ENCODE data around the gene PRRT1.
A peak's percentile ranks its signal among the peaks of the same experiment; 100 is the strongest.
"Not testable (repeated sequence)": the region's sequence is repeated elsewhere in the genome, so short reads cannot be mapped to it uniquely, and the experiment has no call there.

Gene PRRT1

DNA sequence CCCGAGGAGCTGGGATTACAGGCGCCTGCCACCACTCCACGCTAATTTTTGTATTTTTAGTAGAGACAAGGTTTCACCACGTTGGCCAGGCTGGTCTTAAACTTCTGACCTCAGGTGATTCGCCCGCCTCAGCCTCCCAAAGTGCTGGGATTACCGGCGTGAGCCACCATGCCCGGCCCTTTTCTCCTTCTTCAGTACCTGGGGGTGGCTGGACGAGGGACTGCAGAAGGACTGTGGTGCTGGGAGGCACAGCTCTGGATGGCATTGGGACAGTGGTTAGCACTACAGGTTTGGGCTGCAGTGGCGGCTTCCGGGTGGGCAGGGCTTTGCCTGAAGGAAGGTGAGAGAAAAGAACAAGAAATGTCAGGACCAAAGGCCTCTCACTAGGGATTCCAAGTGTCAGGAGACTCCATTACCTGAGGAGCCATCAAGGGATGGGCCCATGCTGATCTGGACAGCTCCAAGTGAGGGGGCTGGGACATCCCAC, 31.1 kb downstream of the PRRT1 start:
- DNase-seq (ENCODE audit: low read depth): no peak

DNA sequence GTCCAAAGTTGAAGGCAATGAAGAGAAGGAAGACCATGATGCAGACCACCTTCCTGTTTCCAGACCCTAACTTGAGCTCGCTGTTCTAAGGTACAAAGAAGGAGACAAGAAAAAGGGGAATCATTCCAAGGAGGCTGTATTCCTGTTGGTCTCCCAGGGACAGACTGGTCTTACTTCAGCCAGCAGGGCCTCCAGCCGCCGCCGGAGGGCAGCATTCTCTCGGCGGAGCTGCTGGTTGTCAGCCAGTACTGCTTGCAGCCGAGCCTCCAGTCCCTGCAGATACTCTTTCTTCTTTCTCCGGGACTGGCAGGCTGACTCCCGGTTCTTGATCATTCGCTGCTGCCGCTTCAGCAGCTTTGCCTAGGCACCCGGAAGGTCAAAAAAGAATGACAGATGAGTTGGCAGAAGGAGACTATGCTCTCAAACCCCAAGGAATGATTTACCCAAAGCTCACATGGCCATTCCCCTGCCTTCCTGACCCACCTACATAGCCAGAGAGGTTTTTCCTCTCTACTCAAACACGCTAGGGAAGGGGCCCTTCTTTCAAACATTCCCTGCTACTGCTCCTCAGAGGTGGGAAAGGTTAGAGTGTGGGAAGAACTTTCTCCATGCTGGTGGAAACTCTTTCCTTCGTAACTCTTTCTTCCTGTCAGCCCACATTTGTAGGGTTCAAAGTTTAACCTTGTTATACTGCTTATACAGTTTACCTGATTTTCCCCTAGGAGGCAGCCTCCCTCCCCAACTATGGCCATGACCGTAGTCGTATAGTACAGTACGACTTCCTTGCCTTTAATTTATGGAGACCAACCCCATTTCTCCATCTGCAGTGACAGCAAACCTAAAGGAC, 32.7 kb downstream of the PRRT1 start:
- peak; percentile 17 for DNase-seq (ENCODE audit: low read depth)

DNA sequence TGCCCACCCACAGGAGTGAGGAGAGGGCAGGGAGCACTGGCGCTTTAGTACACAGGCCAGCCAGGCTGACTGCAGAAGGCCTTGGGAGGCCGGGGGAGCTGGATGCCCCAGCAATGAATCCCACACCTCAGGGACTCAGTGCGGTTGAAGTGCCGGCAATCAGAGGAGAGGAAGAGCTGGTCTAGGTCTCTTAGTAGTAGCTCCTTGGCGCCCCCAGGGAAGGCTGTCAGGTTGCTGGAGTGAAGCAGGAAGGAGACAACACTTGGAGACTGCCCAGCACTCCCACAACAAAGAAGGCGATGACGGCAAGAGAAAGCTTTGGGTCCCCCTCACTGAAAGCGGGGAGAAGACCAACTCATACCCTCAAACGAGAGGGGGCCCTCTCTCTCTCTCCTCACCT, 34.3 kb downstream of the PRRT1 start:
- no peak for DNase-seq (ENCODE audit: low read depth)

DNA sequence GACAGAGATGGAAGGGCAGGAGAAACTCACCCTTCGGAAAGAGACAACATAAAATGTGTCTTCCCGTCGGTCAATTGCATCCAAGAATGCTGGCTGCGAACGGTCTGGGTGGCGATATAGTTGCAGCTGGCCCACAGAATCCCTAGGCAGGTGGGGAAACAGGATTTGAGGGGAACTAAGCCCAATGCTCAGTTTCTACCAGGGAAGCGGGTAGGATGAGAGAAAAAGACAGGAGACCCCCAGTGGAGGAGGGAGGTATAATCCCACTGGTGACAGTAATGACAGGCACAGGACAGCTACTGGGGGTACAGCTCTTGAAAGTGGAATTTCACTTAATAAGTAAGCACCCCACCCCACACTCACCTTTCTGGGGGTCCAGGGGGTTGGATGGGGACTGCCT, 35.1 kb downstream of the PRRT1 start:
- no peak for DNase-seq (ENCODE audit: low read depth)

DNA sequence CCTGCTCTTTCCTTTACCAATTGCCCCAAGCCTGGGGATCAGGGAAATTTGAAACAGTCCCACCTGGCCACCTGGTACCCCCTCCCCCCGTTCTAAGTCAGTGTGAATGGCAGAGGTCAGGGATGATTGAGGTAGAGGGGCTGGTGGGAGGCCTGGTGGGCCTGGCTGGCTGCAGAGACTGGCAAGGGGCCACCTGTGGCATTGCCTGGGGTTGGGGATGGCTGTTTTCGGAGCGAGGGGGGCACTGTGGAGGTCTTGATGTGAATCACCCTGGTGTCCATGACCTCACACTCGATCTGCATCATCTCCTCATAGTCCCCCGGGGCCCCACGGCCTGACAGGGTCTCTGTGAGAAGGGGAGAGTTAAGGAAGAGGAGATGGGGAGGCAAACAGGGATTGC, 36.1 kb downstream of the PRRT1 start:
- no peak for DNase-seq (ENCODE audit: low read depth)

DNA sequence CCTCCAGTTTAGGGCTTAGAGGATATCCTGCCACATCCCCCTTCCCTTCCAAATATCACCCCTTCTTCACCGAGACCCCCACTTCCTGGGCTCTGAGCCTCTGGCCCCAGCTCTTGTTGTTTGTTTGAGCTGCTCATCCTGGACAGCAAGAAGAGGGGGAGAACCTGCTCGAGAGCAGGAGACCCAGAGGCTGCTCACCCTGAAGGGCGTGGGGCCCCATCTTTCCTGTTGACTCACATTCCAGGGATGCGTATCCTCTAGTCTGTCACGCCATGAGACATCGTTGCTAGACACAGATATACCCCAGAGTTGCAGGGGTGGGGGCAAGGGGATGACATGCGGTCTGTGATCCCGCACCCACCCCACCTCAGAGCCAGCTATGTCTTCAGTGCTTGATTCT, 36.9 kb downstream of the PRRT1 start:
- no peak for DNase-seq (ENCODE audit: low read depth)

DNA sequence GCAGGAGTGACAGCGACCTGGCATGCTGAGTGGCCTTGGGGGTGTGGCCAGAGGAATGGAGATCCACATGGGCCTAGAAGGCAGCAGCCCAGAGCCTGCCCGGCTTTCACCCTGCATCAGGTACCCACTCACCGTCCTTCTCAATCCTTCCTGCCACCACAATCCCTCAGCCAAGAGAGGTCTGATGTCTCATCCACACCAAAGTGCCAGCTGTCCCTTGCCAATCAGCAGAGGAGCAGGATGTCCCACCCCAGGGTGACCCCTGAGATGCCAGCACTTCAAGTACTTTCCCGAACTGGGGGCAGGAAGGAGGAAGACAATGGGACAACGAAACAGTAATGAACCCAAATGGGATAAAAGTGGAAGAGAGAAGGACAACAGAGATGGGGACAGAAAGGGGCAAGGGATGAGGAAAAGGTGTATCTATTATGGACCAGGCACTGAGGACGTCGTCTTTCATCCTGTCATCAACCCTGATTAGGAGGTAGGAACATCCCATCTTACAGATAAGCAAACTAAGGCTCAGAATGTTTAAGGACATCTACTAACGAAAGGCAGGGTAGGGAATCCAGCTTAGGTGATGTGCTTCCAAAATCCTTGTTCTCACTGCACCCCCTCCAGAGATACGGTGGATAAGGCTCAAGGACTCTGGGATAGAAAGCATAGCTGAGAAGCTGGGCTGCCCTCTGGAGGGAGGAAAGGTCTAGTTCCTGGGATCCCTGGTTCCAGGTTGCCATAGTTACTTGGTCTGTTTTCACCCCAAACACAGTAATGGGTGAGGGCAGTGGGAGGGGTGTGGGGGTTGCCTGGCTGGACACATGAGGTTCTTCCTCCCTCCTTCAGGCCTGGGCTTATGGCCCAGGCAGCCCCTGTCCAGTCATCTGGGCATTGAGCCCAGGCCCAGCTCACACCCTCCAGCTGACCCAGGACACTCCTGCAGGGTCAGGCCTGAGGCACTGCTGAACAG, 38.1 kb downstream of the PRRT1 start:
- DNase-seq (ENCODE audit: low read depth): no peak

DNA sequence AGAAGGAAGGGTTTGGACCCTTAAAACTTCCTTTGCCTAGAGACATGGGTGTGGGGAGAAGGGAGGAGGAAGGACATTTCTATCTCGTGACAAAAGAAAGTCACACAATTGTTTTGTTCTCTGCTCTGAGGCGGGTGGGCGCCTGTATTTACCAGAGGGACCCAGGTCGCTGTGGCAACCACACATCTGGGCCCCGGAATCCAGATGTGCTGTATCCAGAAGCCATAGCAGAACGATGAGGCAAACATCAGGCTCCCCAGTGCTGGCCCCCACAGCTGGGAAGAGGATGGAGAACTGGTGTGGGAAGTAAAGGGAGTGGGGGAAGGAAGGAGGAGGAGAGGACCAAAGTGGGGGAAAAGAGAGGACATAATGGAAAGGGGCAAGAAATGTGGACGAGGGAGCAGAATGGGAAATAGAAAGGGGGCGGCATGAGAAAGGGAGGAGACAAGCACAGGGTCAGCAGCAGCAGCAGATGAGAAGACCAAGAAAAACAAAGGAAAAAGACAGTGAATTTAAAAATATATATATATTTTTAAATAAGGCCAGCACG, 39.2 kb downstream of the PRRT1 start:
- DNase-seq (ENCODE audit: low read depth): no peak

DNA sequence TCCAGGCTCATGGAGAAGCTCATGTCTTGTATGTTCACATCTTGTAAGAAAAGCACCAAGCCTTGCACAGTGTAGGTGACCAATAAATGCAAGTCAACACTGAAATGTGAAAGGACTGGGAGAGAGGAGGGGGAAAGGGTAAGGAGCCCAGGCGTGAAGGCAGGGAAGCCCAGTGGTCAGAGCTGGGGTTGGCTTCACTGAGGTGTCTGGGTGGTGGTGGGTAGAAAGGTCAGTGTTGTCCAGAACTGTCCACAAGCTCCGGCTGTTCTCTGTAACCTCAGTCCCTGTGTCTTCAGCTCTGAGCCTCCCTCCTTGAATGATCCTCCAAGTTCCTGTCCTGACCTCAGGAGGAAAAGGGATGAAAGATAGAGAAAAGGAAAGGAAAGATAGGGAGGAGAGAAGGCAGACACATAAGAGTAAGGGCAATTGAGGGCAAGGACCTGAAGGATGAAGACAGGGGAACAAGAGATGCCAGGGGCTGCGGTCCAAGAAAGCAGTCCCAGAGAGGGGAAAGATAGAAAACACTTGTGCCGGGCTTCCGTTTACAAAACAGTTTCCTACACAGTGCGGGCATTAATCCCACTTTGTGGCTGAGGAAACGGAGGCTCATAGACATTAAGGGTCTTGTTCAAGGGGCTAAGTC, 40.2 kb downstream of the PRRT1 start:
- DNase-seq (ENCODE audit: low read depth): no peak

DNA sequence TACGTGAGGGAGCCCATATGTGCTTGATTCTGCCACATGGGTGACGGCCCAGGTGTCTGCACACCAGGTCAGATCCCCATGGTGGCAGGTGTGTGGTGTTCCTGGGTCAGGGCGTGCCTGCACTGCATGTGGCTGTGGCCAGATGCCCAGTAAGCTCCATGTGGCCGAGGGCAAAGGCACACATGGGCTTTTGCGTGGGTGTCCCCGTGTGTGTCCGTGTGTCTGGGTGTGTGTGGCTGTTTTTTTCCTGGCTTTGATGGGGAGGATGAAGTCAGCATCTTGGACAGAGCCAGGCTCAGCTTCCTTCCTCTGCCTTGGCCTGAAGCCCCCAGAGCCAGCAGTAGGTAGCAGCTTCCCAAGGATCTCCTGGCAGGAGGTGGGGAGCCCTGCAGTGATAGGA, 41.1 kb downstream of the PRRT1 start:
- no peak for DNase-seq (ENCODE audit: low read depth)

DNA sequence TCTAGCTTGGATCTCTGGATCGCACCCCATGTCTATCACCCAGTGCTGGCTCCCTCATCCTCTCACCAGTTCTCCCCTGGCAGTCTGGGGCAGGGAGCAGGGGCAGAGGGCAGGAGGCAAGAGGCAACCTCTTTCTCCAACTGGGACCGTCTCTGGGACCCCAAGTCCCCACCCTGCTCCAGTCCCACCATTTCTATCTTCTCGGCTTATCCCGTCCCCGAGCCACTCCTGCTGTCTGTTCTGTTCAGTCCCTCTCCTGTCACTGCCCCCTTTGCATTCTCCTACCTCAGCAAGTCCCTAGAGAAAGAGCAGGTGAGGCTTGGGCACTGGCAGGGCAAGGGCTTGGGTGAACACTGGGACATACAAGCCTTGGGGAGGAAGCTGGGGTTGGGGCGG, 42.0 kb downstream of the PRRT1 start:
- DNase-seq (ENCODE audit: low read depth): no peak

DNA sequence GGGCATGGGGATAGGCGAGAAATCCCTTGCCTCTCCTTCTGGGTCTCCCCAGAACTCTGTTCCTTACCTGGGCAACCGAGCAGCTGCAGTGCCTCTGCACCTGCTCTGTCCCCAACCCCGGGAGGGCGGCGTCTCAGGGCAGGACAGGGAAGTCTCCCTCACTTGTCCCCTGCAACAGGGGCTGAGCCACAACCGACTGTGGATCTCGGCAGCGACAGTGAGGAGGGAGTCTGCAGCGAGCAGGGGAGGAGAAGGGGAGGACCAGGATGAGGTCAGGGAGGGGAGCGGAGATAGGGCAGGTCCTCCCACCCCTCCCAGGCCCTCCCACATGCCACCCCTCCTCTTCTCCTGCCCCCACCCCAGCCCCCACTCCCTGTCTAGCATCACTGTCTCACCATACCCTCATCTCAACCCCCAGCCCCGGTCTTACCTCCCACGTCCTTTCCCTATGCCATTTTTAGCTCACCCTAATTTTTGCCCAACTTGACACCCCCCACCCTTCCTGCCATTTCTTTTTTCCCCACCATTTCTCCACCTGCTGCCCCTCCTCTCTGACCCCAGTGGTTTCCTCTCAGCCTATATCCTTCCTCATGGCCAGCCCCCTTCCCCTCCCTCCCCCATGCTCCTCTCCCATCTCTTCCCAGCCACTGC, 42.5 kb downstream of the PRRT1 start, which contains the start of gene TNXB:
Gene TNXB (minus strand): TSS at position 225 of the 651 bp plus-strand sequence. CDS start 11,140 bp downstream, outside the sequence.
- DNase-seq (ENCODE audit: low read depth): no peak

DNA sequence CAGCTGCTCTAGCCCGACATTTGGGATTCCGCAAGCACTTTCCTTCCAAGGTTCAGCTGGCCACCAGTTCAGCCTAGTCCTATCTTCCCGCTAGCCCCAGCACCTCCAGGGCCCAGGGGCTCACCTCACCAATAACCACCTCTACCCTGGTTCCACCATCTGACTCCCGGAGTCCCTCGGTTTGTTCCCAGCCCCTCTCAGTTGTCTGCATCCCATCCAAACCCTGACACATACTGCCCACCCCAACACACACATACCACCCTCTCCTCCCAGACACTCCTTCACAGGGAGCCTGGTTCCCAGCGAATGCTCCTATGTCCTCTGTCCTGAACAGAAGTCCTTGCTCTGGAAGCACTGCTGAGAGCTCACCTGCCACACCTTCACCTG, 43.0 kb downstream of the PRRT1 start:
- no peak for DNase-seq (ENCODE audit: low read depth)

DNA sequence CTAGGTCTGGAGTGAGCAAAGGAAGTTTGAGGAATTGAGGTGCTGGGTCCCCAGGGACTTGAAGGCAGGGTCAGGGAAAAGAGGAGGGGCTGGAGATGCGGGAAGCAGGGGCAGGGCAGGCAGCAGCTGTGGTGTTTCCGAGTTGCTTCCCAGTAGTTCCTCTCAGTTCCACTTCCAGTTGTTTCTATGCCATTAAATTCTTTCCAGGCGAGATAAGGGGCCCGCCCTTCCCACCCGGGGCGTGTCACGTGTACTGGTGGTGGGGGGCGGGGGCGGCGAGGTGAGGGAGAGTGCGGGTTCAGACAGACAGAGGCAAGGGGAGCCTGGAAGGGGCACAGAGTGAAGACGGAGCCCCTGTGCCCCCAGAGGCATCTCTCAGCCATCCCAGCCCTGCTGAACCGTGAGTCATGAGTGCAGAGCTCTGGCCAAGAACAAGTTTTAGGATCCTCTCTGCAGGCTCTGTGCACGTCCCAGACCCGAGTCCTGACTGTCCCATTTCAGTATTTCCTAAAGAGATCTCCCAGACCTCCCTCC, 43.6 kb downstream of the PRRT1 start:
- no peak for DNase-seq (ENCODE audit: low read depth)

DNA sequence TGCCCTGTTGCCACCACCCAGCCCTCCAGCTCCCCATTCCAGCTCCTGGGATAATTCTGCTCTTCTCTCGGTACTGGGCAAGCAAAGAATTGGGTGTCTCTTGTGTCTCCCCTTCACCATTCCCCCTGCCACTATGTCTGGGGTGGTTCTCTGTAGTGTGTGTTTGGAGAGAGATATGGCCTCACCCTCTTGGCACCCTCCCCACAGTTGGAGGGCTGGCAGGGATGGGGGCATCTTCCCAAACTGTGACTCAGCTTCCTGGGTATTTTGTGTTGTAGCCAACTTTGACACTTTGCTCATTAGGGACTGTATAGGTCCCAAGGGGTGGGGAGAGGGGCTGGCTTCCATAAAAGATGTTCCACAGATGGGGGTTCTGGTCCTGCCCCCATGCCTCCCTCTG, 44.3 kb downstream of the PRRT1 start:
- no peak for DNase-seq (ENCODE audit: low read depth)

DNA sequence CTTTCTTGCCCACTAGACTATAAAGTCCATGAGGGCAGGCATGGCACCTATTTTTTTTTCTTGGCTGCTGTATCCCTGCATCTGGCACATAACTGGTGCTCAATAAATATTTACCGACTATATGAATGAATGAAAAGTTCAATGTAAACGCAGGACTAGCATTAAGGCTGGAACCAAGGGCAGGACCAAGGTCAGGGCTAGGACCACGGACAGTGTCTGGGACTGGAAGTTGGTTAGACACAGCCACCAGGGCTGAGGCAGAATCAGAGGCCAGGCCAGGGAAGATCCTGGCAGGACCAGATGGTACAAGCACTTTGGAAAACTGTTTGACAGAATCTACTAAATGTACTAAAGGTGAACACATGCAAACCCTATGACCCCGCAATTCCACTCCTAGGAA, 46.3 kb downstream of the PRRT1 start:
- no peak for DNase-seq (ENCODE audit: low read depth)

DNA sequence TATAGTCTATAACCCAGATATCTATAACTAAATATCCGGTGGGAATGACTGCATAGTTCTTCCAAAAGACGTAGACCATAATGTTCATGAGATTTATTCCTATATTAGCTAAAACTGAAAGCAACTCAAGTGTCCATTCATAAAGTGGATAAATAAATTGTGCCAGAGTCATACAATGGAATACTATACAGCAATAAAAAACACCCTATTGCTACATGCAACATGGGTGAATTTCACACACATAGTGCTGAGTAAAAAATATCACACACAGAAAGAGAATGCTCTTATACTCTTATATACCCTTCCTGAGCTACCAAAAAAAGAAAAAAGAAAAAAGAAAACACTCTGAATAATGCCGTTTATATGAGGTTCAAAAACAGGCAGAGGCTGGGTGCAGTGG, 49.5 kb downstream of the PRRT1 start:
- no peak for DNase-seq (ENCODE audit: low read depth)

DNA sequence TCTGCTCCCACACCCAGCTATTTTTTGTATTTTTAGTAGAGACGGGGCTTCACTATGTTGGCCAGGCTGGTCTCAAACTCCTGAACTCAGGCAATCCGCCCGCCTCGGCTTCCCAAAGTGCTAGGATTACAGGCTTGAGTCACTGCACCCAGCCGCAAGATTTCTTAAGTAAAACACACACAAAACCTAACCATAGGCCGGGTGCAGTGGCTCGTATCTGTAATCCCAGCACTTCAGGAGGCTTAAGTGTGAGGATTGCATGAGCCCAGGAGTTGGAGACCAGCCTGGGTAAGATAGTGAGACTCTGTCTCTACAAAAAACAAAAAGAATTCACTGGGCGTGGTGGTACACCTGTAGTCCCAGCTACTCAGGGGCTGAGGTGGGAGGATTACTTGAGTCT, 51.5 kb downstream of the PRRT1 start:
- DNase-seq (ENCODE audit: low read depth): not testable (repeated sequence)
